Esophagus squamous epithelium (tissue), 5 donors: Measurements from ENCODE around the gene DMBX1. TPM values are rescaled to one million over a fixed set of nuclear protein-coding genes. Genes with fewer than 3 reads are reported as not detected.

Experiments used
- DNase-seq: peaks from one replicate; lab custom pipeline; 2025; lab: John Stamatoyannopoulos, UW
- H3K27ac ChIP-seq, 4 donors: fragments of 200-600 bp; sonication (generic); one replicate each; pipeline ENCODE4 v1.5.1; 2016 to 2019; ENCODE audit warnings: mild to moderate bottlenecking in 1 of 4
- H3K27me3 ChIP-seq, 4 donors: fragments of 200-600 bp; sonication (generic); 1 replicate in 3 of 4; 2 replicates in 1 of 4; pipeline versions ENCODE4 v1.5.1 to v1.6.0; 2017 to 2021; ENCODE audit warnings: antibody characterized with exemption in 1 of 4
- H3K36me3 ChIP-seq, 3 donors: fragments of 200-600 bp; sonication (generic); one replicate each; pipeline ENCODE4 v1.5.1; 2016 to 2019
- H3K4me1 ChIP-seq, 3 donors: fragments of 200-600 bp; sonication (generic); one replicate each; pipeline ENCODE4 v1.5.1; 2017 to 2019
- H3K4me3 ChIP-seq, 4 donors: fragments of 200-600 bp; sonication (generic); 1 replicate in 3 of 4; 2 replicates in 1 of 4; pipeline ENCODE4 v1.5.1; 2016 to 2019; ENCODE audit warnings: mild to moderate bottlenecking in 2 of 4, moderate library complexity in 1 of 4
- H3K9me3 ChIP-seq, 3 donors: fragments of 200-600 bp; sonication (generic); one replicate each; pipeline ENCODE4 v1.5.1; 2016 to 2019
- POLR2A ChIP-seq, 4 donors: fragments of 450-650 bp; IDR thresholded peaks; one replicate each; pipeline ENCODE4 v1.6.1; 2017; ENCODE audit warnings: antibody characterized with exemption in 4 of 4, mild to moderate bottlenecking in 4 of 4, moderate library complexity in 3 of 4
- WGBS, 2 donors: methylation state at CpG; one replicate each; pipeline ENCODE4 v1.1.5; 2018; 5-methylcytosine and 5-hydroxymethylcytosine counted together
- intact Hi-C: fragments of 100-400 bp; cut with DNase I; formaldehyde crosslinking; loops from one replicate; pipeline ENCODE4 v1.15.0; 2022
- total RNA-seq, 4 donors: library from RNA; depleted of rRNA; stranded (reverse); fragments of >200 nt; gene quantifications; one replicate each; pipeline ENCODE4 v1.1.0, GENCODE V29; 2016
- TF ChIP-seq, protein P1 (sequence below), 6 experiments: fragments of 450-650 bp in 4 of 6; fragments of 200-600 bp in 2 of 6; sonication (generic) in 2 of 6; IDR thresholded peaks; one replicate each; pipeline ENCODE4 v1.5.1; 2016 to 2019; ENCODE audit warnings: antibody characterized with exemption in 6 of 6, mild to moderate bottlenecking in 4 of 6, moderate library complexity in 4 of 6
- donor health status: DM: yes; HTN: yes; CAD: no.

The DMBX1 gene
- total RNA-seq, 4 donors from 2014 or later: not detected

DNA sequence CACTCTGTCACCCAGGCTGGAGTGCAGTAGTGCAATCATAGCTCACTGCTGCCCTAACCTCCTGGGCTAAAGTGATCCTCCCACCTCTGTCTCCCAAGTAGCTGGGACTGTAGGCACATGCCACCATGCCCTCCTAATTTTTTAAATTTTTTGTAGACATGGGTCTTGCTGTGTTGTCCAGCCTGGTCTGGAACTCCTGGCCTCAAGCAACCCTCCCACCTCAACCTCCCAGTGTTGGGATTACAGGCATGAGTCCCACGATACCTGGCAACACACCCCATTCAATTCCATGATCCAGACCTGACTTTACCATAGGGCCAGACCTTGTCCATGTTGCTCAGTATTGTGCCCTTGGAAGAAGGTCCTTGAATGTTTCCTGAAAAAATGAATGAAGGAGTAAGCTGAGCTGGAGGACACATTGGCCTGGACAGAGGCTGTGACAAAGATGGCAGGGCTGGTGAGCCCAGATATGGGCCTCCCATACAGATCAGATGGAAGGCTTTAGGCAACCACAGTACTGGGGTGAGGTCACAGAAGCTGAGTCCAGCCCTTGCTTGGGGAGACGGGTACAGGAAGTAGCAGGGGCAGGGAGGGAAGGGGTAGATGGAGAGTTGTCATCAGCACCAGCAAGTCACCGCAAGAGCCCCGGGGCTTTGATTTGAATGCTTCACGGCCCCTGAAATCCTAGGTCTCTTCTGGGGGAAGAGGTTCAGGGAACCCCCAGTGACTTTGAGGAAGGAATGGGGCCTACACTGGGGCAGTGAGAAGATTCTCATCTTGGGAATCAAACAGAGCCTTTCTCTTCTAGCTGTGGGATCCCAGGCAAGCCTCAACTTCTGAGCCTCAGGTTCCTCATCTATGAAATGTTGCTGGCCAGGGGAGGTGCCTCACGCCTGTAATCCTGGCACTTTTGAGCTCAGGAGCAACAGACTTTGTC is 40.1 kb upstream of the DMBX1 start:
- peaks cover 11 to 98% (median 13%) of the 10 kb centered on the region in 4 donors for H3K27me3 ChIP-seq
- TF ChIP-seq POLR2A (IDR thresholded peaks at IDR 0.05): no peak
- TF ChIP-seq, protein P1, sequence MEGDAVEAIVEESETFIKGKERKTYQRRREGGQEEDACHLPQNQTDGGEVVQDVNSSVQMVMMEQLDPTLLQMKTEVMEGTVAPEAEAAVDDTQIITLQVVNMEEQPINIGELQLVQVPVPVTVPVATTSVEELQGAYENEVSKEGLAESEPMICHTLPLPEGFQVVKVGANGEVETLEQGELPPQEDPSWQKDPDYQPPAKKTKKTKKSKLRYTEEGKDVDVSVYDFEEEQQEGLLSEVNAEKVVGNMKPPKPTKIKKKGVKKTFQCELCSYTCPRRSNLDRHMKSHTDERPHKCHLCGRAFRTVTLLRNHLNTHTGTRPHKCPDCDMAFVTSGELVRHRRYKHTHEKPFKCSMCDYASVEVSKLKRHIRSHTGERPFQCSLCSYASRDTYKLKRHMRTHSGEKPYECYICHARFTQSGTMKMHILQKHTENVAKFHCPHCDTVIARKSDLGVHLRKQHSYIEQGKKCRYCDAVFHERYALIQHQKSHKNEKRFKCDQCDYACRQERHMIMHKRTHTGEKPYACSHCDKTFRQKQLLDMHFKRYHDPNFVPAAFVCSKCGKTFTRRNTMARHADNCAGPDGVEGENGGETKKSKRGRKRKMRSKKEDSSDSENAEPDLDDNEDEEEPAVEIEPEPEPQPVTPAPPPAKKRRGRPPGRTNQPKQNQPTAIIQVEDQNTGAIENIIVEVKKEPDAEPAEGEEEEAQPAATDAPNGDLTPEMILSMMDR (IDR thresholded peaks at IDR 0.05): no peak
- H3K27ac ChIP-seq: no peak overlapping the region
- H3K9me3 ChIP-seq: no peaks in the 10 kb centered on the region
- peaks cover 4 to 21% (median 13%) of the 10 kb centered on the region in 3 donors for H3K4me1 ChIP-seq
- no peaks in the 10 kb centered on the region for H3K36me3 ChIP-seq
- intact Hi-C loops: no loop called here
- H3K4me3 ChIP-seq: no peak overlapping the region
- 62 to 74% methylated on average over 6 of the region's 6 CpGs for WGBS, 2 donors
- no peak for DNase-seq

DNA sequence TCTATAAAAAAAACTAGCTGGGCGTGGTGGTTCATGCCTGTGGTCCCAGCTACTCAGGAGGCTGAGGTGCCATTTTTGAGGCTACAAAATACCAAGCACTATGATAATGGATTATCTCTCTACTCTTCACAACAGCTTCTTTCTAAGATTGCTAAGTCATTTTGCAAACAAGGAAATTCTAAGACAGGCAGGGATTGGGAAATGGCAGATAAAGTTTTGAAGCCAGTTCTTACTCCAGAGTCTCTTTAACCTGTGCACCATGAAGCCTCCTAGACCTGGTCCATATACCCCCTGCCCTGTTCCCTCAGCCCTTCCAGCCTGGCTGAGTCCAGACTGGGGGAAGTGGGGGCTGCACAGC is 39.5 kb upstream of the DMBX1 start:
- no peak for DNase-seq
- no peak for TF ChIP-seq POLR2A (IDR thresholded peaks at IDR 0.05)
- TF ChIP-seq, protein P1 (IDR thresholded peaks at IDR 0.05): no peak
- H3K36me3 ChIP-seq: no peaks in the 10 kb centered on the region
- H3K27ac ChIP-seq: no peak overlapping the region
- intact Hi-C loops: no loop called here
- H3K4me3 ChIP-seq: no peak overlapping the region
- no peaks in the 10 kb centered on the region for H3K9me3 ChIP-seq
- 89 to 100% methylated on average over 1 of the region's 1 CpG for WGBS, 2 donors
- peaks cover 11 to 99% (median 13%) of the 10 kb centered on the region in 4 donors for H3K27me3 ChIP-seq
- peaks cover 4 to 21% (median 13%) of the 10 kb centered on the region in 3 donors for H3K4me1 ChIP-seq

DNA sequence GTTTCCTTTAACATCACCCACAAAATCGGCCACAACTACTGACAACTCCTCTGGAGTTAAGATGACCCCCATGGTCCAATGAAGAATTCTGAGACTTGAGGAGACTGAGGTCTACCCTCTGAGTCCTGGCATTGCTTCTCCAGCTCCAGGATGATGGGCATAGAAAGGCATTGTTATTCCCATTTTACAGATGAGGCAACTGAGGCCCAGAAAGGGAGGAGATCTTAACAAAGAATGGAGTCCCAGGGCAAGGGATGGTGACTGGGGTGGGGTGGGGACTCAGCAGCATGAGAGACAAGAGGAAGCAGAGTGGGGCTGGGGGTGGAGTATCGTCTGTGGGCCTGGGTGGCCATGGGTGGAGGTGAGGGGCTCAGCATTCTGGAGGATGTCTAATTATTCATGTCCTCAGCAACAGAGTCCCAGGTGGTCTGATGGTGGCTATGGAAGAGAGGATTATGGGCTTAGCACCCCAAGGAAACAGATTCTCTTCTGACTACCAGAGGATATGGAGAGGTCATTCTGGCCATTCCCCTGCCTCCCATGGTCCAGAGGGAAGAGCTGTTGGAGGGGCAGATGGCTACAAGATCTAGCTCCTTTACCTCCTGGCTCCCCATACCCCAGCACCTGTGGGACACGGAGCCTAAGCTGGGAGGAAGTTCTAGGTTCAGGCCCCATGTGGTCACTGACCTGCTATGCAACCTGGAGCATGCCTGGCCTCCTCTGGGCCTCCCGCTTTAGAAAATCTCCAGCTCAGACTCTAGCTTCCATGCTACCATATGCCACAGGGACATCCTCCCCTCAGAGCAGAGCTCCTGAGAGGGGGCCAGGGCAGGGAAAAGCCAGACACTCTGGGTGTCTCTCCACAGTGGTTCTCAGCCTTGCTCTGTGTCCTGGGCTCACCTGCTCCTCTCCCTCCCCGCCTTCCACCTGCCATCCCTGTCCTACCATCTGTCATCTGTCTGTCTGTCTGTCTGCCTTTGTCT is 37.4 kb upstream of the DMBX1 start:
- H3K27ac ChIP-seq: no peak overlapping the region
- H3K27me3 ChIP-seq: peaks cover 6 to 98% (median 9%) of the 10 kb centered on the region in 4 donors
- no peak for DNase-seq
- no peak overlapping the region for H3K4me3 ChIP-seq
- no peak for TF ChIP-seq POLR2A (IDR thresholded peaks at IDR 0.05)
- TF ChIP-seq, protein P1 (IDR thresholded peaks at IDR 0.05): no peak
- intact Hi-C loops: no loop called here
- no peaks in the 10 kb centered on the region for H3K36me3 ChIP-seq
- WGBS, 2 donors: 71 to 78% methylated on average over 3 to 4 of the region's 5 CpGs
- H3K9me3 ChIP-seq: no peaks in the 10 kb centered on the region
- peaks cover 4 to 15% (median 13%) of the 10 kb centered on the region in 3 donors for H3K4me1 ChIP-seq

DNA sequence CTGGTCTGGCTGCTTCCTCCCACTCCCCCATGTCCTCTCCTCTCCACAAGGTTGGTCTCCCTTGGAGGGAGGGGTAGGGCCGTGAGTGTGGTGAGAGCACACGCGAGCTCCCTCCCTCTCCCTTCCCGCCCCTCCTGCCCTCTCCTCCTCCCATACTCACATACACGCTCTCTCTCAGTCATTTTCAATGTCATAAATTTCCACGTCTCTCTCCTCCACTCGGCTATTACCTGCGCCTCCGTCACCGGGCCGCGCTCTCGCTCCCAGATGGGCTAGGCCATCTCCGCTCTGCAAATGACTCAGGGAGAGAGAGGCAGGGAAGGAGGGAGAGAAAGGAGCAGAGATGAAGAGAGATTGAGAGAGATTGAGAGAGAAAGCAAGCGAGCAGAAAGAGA is 36.7 kb upstream of the DMBX1 start:
- peaks cover 4 to 9% (median 7%) of the 10 kb centered on the region in 3 donors for H3K4me1 ChIP-seq
- intact Hi-C loops: no loop called here
- H3K27ac ChIP-seq: no peak overlapping the region
- peaks cover 0 to 98% (median 3%) of the 10 kb centered on the region in 4 donors for H3K27me3 ChIP-seq
- H3K36me3 ChIP-seq: no peaks in the 10 kb centered on the region
- no peaks in the 10 kb centered on the region for H3K9me3 ChIP-seq
- 69 to 77% methylated on average over 11 to 14 of the region's 15 CpGs for WGBS, 2 donors
- no peak for DNase-seq
- H3K4me3 ChIP-seq: no peak overlapping the region
- TF ChIP-seq POLR2A (IDR thresholded peaks at IDR 0.05): no peak
- TF ChIP-seq, protein P1 (IDR thresholded peaks at IDR 0.05): no peak
